ENCODE results near the gene CA10. TPM values are rescaled to one million over a fixed set of nuclear protein-coding genes. Genes with fewer than 3 reads are reported as not detected.

The CA10 gene
- total RNA-seq, 1 experiment from 2014 or later = 0.46 TPM

DNA sequence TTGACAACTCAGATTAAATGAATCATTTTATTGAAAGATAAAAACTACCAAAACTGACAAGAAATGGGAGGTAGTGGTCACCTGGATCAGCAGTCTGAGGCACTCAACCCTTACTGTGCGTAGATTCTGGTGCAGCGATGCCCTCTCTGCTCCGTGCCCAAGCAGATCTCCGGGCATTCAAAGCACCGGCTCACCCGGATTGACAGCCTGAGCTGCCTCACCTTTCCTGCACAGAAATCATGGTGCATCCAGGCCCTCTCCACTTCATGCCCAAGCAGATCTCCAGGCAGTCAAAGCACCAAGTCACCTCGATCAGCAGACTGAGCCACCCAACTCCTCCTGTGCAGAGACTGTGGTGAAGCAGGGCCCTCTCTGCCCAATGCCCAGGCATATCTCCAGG, 196.8 kb downstream of the CA10 start:
- no peak overlapping the region for H2BK120ac ChIP-seq (ENCODE audit: low read depth, low read length, poor library complexity, severe bottlenecking)
- no peak overlapping the region for H3K27ac Mint-ChIP-seq
- no peak overlapping the region for H2BK20ac ChIP-seq (ENCODE audit: low read depth, low read length, poor library complexity, severe bottlenecking)
- H3K79me2 ChIP-seq (ENCODE audit: insufficient read depth, low read length) = no peaks in the 10 kb centered on the region
- no peak overlapping the region for H2AFZ ChIP-seq (ENCODE audit: low read length)
- no peak overlapping the region for H2BK12ac ChIP-seq (ENCODE audit: insufficient read length, low read depth, low read length)
- no peaks in the 10 kb centered on the region for H3K23me2 ChIP-seq (ENCODE audit: insufficient read length, low read depth, low read length, poor library complexity, severe bottlenecking)
- no peak overlapping the region for H3K4me2 ChIP-seq (ENCODE audit: insufficient read depth, insufficient read length, low read length)
- H3K79me1 ChIP-seq (ENCODE audit: insufficient read depth, low read depth, low read length, poor library complexity, severe bottlenecking) = no peaks in the 10 kb centered on the region
- H4K8ac ChIP-seq (replicated peaks; ENCODE audit: insufficient read length, low read depth, low read length) = no peak overlapping the region
- no CpG with 5 or more reads among the region's 7 CpGs for WGBS (ENCODE audit: extremely low coverage, insufficient read length, low lambda C conversion rate)
- H3K56ac ChIP-seq (ENCODE audit: insufficient read length, low read depth, low read length) = no peak overlapping the region
- H3K27me3 Mint-ChIP-seq (ENCODE audit: low read depth) = peaks cover 2% of the 10 kb centered on the region; the same call in 1 of the 2 replicates
- peaks cover 4 to 14% (median 9%) of the 10 kb centered on the region in 3 experiments; a peak in 5 of 7 replicates for H3K36me3 Mint-ChIP-seq (ENCODE audit: insufficient read depth in 1 of 3, low read depth in 3 of 3)
- H2AK5ac ChIP-seq (ENCODE audit: insufficient read length, low read length) = no peak overlapping the region
- H3K4ac ChIP-seq (ENCODE audit: low read depth, low read length) = no peak overlapping the region
- H3K18ac ChIP-seq (ENCODE audit: insufficient read length, low read depth, low read length) = no peak overlapping the region
- H3K4me1 Mint-ChIP-seq = 0 out of 4 replicates have a peak, but pooled peaks cover 0 to 3% of the 10 kb centered on the region in 2 experiments
- H3K9me3 ChIP-seq (ENCODE audit: control insufficient read depth, low read depth, low read length) = no peaks in the 10 kb centered on the region
- TF ChIP-seq, protein P1, sequence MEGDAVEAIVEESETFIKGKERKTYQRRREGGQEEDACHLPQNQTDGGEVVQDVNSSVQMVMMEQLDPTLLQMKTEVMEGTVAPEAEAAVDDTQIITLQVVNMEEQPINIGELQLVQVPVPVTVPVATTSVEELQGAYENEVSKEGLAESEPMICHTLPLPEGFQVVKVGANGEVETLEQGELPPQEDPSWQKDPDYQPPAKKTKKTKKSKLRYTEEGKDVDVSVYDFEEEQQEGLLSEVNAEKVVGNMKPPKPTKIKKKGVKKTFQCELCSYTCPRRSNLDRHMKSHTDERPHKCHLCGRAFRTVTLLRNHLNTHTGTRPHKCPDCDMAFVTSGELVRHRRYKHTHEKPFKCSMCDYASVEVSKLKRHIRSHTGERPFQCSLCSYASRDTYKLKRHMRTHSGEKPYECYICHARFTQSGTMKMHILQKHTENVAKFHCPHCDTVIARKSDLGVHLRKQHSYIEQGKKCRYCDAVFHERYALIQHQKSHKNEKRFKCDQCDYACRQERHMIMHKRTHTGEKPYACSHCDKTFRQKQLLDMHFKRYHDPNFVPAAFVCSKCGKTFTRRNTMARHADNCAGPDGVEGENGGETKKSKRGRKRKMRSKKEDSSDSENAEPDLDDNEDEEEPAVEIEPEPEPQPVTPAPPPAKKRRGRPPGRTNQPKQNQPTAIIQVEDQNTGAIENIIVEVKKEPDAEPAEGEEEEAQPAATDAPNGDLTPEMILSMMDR (conservative IDR thresholded peaks at IDR 0.05) = no peak
- no peaks in the 10 kb centered on the region for H4K20me1 ChIP-seq (ENCODE audit: control insufficient read depth, insufficient read depth, insufficient read length)
- no peak for DNase-seq
- H3K9ac ChIP-seq (ENCODE audit: extremely low read depth, insufficient read length, low read length) = no peak overlapping the region
- no peak overlapping the region for H4K5ac ChIP-seq (ENCODE audit: insufficient read length, low read depth, low read length)
- no peak overlapping the region for H3K4me3 Mint-ChIP-seq
- no peak overlapping the region for H2BK15ac ChIP-seq (ENCODE audit: low read depth, low read length)
- H3K27me3 ChIP-seq (ENCODE audit: insufficient read depth, low read length) = no peaks in the 10 kb centered on the region
- H3K14ac ChIP-seq (ENCODE audit: insufficient read depth, low read length) = no peak overlapping the region
- H3T11ph ChIP-seq (ENCODE audit: low read length) = no peak overlapping the region
- H3K27ac ChIP-seq (ENCODE audit: insufficient read length, low read depth, low read length) = no peak overlapping the region
- peaks cover 18% of the 10 kb centered on the region in 2 experiments for H3K9me3 Mint-ChIP-seq
- H3K4me1 ChIP-seq (ENCODE audit: insufficient read depth, low read length) = no peaks in the 10 kb centered on the region
- no peak overlapping the region for H2BK5ac ChIP-seq (ENCODE audit: insufficient read length, low read length)
- H4K91ac ChIP-seq (ENCODE audit: insufficient read length, low read depth, low read length) = no peak overlapping the region
- H3K23ac ChIP-seq (ENCODE audit: insufficient read length, low read depth, low read length) = no peak overlapping the region

Measured in H9 (cell line).